HG03108 (cell line): ENCODE results near the gene NPPC.

Experiments used
- ATAC-seq: cut with Tn5 transposase; IDR thresholded peaks from one replicate; pipeline ENCODE4 v1.9.1; 2021; ENCODE audit warnings: moderate library complexity; ENCODE audit not compliant: unreplicated experiment

The NPPC gene

DNA sequence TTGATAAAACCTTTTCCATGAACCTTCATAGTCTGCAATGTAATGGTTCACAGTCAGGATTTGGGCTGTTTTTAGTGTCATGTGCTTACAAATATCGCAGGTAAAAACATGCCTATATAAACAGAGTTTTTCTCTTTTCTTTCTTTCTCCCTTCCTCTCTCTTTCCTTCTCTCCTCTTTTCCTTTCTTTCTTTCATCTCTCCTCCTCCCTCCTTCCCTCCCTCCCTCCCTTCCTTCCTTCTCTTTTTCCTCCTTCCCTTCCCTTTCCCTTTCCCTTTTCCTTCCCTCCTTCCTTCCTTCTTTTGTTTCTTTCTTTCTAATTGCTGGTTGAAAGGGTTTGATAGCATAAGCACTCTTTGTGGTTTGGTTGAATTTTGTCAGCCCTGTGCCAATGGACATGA is 9.6 kb upstream of the NPPC start:
- ATAC-seq, result no peak

DNA sequence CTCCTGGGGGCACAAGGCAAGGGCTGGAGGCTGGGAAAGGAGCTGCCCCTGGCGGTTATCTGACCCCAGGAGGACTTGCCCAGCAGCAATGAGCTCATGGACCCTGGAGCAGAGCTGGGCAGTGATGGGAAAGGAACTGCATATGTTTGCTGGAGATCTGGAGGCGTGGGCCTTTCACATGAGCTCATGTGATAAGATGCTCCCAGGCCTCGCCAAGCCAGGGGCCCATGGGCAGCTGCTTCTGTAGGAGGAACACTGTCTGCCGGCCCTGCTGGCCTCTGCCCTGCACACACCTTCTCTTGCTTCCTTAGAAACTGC is 9.0 kb upstream of the NPPC start:
- ATAC-seq, result no peak

DNA sequence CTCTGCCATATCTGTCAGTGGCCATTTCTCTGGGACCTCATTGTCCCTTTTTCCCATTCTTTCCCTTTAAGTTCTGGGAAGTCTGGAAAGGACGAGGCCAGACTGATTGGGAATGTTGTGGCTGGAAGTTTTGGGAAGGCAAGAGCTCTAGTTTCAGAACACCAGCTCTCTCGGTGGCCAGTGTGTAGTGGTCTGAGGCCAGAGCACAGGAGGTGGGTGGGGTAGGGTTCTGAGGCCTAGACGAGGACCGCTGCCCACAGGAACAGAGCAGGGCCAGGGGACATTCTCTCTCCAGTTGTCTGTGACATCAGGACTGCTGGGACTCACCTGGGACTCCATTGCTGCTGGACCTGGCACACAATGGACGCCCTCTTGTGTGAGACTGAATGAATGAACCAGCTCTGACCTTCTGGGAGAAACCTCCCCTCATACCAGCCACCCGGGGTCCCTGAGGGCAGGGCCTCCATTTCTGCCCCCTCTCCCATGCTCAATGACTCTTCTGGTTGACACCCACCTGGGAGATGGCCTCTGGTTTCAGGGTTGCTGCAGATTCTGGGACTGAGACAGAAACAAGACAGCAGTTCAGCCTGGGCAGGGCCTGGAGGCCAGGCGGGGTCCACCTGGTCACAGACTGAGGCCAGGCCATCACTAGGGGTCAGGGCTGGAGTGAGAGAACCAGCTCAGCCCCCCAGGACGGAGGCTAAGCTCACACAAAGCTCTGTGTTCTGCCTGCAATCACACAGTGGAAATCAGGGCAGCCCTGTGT is 8.4 kb upstream of the NPPC start:
- no peak for ATAC-seq

GRCh38 chr2:231933916-231934401 is 7.8 kb upstream of the NPPC start:
- ATAC-seq, result no peak

DNA sequence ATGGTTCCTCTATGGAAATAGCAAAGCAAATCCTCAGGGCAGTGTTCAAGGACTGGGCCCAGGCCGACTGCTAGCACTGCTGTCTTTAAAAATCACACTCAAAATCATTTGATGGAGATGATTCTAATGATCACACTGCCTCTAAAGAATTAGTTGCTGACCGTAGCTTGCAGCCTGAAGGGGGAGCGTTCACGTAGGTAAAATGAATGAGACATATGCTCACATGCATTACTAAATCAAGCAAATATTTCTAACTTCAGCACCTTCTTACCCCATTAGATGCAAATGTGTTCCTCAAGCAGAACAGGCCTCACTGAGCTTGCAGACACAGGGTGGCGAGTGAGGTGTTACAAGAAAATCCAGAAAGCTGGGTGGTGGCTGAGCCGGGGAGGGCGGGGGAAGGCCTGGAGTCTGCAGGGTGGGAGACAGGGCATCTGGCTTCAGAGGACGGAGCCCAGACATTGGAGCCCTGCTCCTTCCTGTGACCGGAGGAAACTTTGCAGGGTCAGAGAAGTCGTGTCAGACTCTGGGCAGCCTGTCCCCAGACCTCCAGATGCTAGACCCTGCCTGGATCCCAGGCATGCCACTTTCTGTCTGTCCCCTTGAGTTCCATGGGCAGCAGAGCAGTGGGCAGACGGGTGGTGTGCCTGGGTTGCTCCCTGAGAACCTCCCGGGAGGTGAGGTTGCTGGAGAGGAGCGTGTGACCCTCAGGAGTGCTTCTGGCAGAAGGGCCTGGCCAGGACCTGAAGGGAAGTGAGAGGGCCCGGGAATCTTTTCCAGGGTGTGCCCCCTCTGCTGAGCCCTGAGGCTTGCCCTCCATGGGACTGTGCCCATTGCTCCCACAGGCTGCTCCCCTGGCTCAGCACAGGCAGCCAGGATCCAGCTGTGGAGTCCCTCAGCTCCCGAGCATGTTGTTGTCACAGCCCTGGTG is 7.1 kb upstream of the NPPC start:
- ATAC-seq, result no peak

DNA sequence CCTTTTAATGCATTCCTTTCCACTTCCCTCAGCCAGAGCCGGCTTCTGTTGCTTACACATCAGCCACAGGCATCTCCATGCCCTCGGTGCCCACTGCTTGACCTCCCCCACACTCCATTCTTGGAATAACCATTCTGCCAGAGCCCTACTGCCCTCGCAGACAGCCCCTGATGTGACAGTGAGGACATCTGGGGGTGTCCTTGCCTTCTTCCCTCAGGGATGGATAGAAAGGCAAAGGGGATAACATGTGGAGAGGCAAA is 6.4 kb upstream of the NPPC start:
- no peak for ATAC-seq

DNA sequence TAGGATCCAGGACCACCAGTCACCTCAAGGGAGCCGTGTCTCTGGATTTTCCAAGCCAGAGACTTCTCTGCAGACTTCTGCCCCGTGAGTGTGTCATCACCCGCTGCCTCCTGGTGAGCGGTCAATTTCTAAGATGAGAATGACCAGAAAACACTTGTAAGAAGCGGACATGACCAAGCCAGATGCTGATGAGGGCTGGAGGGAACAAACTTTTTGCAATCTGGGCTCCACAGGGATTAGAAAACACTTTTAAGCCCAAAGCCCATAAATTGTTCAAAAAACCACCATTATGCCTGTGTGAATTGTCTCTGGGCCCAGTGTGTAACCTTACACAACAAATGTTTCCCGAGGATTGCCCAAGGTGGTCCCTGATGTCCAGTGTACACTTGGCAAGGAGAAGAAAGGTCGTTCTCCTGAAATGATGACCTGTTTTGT is 5.3 kb upstream of the NPPC start:
- ATAC-seq, result no peak

DNA sequence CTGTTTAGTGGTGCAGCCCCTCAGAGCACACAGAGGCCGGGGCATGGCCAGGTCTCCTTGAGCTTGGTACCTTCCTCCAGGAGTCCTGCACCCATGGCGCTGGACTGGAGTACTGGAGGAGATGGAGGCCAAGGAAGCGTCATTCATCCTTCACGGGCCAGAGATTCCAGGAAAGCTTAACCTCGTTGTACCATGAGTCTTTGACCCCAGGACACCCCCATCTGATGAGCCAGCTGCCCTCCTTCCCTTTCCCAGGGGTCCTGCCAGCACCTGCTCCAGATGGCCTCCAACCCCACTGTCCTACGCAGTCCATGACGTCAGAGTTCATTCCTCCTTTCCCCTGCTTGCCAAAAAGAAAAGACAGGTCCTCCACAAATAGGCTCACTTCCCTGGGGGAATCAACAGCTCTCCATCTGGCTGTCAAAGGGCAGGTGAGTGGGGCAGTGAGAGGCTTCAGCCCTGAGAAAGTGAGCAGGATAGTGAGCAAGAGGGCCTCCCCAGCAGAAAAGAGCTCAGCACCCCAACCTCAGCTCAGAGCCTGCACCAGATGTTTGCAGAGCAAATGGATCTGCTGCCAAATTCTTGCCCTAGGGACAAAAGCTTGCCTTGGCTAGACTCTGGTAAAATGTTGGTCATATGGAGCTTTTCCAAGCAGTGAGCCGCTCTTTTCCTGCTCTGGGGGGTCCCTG is 4.5 kb upstream of the NPPC start:
- ATAC-seq, result no peak

DNA sequence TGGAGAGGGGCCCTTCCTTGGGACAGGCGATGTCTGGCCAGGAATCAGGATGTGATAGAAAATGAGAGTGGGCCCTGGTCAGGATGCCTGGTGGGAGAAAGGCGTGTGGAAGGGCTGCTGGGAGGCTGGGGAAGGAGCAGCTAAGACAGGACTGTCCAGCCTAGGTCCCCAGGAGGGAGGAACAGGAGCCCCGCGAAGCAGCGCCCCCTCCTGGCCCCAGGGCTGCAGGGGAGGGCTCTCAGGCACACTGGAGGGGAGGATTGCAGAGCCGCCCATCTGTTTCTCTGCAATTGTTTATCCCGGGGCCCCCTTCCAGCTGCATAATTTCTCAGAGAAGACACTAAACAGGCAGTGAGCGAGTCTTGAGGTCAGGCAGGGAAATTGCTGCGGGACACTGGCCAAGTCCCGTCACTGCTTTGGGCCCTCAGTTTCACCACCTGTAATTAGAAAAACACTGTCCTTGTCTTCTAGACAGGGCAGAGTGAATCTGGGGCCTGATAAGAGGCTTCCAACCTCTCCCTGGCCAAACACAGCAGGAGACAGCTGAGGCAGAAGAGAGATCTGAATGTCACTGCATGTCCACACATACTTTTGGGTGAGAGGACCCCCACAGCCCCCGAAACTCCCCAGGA is 3.9 kb upstream of the NPPC start:
- no peak for ATAC-seq

DNA sequence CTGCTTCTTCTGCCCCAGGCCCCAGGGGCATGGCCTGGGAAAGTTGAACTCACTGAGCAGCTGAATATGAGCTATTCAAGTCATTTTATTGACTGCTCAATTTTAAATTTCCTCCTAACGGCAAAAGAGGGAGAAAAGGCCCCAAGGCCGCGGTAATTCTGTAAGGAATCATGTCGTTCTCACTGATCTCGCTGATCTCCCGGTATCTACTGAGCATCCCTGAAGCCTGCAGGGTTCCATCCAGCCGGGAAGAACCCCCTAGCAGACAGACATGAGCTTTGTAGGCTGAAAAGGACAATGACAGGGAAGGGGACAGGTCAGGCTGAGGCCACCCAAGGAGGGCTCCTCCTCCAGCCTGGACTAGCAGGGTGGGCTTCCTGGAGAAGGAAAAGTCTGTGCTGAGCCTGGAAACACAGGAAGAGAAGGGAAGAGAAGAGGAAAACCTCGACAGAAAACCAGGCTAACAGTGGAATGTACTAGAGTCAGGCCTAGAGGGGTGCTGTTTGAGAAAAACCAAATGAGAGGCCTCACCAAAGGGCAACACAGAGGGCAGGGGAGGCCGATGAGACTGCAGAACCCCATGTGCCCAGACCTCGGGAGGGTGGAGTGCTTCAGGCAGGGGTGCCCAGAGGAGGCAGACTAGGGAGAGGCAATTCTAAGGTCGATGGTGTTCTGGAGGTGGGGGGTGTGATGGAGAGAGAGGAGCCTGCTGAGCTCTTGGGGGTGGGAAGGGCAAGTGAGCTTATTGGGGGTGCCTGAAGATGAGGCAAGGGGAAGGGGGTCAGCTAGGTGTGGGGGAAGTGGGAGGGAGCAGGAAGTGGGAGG is 2.9 kb upstream of the NPPC start:
- no peak for ATAC-seq

DNA sequence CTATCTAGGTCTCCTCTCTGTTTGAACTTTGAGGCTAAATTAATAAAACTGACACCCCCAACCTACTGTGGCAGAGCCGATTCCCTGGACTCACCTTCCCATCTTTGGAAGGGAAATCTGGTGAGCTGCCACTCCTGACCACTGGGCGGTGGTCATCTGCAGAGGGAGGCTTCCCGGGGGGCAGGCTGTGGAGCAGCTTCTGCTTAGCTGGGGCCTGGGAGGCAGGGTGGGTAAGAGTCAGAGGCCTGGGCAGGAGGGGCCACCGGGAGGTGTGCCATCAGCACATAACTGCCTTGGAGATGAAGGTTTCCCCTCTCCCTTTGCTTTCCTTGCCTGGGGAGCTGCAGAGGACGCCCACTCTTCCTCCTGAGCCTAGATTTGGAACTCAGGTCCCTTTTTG is 2.3 kb upstream of the NPPC start:
- no peak for ATAC-seq

DNA sequence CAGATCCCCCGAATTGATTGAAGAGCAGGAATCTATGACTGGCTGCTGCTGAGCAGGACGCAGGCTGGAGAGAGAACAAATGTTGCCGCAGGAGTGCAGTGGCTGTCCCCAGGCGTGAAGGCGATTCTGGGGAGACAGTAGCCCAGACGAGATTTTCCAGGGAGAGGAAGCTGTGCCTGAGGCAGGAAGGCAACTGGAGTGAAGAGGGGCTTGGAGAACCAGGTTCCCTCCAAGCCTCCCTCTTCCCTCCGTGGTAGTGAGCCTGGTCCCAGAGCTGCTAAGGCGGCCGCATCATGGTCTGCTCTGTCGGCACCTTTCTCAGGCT is 1.3 kb upstream of the NPPC start:
- no peak for ATAC-seq

DNA sequence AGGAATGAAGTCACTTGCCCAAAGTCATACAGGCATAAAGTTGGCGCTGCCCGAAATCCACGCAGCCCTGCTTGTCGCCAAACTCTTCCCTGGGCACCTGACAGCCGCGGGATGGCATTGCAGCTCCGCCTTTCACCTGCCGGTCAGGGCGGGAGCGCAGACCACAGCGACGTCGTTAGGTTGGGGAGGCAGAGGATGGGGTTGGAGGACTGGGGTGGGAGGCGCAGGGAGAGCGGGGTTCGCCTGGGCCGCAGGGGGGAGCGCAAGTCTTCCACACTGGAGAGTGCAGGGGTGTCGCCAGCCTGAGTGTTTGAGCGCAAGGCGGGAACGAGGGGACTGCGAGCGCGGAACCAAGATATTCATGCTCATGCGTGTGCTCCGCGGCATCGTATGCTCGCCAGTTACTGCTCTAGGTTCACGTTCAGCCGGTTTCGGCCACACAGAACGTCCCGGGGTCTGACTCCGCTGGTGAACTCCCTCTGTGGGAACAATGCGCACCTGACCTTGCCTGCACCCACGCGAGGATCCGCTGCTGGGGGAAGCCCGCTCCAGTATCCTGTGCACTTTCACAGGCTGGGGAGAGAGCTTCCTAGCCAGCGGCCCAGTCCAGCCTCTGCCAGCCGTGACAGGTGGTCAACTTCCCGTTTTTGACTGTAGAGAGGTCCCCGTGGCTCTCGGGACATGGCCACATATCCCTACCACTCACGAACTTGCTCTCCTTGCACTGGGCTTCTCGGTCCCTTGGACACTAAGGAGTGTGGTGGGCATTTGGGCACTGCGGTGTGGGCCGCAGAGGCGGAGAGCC is 767 bp upstream of the NPPC start:
- ATAC-seq, result no peak

- no peak for ATAC-seq
These were observed 655 bp downstream of the NPPC start for GRCh38 chr2:231925303-231926179.

DNA sequence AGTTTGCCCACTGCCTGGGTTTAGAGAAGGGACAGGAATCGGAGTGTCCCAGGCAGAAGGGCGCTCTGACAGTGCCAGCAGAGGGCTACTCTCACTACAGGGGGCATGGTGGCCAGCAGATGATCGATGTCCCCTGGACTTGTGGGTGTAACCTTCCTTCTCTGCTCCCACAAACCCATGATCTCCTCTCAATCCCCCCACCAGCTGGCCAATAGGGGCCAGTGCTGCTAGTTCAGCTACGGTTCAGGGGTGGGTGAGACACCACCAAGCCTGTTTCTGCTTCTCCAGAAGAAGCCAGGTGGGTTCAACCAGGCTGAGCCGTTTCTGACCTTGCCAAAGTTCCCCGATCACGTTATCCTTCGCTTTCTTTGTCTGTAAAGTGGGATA is 1.3 kb downstream of the NPPC start:
- ATAC-seq, result no peak

GRCh38 chr2:231923951-231924888 is 2.0 kb downstream of the NPPC start:
- ATAC-seq, result no peak

DNA sequence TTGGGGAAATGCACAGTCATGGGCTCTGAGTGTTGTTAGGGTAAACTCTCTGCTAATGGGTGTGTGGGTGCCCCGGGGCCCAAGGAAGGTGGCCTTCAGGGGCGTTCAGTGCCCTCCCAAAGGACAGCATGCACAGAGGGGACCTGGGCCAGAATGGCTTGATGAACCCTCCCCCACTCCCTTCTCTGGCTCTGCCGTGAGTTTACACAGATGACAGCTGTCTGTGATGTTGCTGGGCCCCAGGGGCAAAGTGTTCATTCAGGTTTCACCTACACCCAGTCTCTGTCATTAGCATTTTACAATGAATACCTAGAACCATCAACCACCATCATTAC is 3.2 kb downstream of the NPPC start:
- ATAC-seq, result no peak
